ENCODE data around the gene SYNE1. TPM values are rescaled to one million over a fixed set of nuclear protein-coding genes. Genes with fewer than 3 reads are reported as not detected.
"Not testable (repeated sequence)": the region's sequence is repeated elsewhere in the genome, so short reads cannot be mapped to it uniquely, and the experiment has no call there.

The SYNE1 gene
- total RNA-seq, 1 experiment from 2014 or later, result 10.8 TPM

GRCh38 chr6:152435816-152436215 is 201.3 kb downstream of the SYNE1 start:
- no peaks in the 10 kb centered on the region for H3K9me3 ChIP-seq
- no peaks in the 10 kb centered on the region for H3K27me3 ChIP-seq
- no peaks in the 10 kb centered on the region for H3K36me3 ChIP-seq
- DNase-seq, result no peak
- H3K4me3 ChIP-seq, result no peak overlapping the region

GRCh38 chr6:152432758-152433157 is 204.4 kb downstream of the SYNE1 start:
- Histone ChIP-seq H3K9me3 (no peaks in the 10 kb centered on the region), H3K4me3 (no peak overlapping the region), H3K36me3 (no peaks in the 10 kb centered on the region), H3K27me3 (no peaks in the 10 kb centered on the region)
- no peak for DNase-seq

- Histone ChIP-seq H3K36me3 (no peaks in the 10 kb centered on the region), H3K9me3 (no peaks in the 10 kb centered on the region), H3K4me3 (no peak overlapping the region), H3K27me3 (no peaks in the 10 kb centered on the region)
- peak; percentile 24 for DNase-seq
Measured at GRCh38 chr6:152428126-152428525, 209.0 kb downstream of the SYNE1 start.

- no peak overlapping the region for H3K4me3 ChIP-seq
- H3K27me3 ChIP-seq, result no peaks in the 10 kb centered on the region
- no peaks in the 10 kb centered on the region for H3K36me3 ChIP-seq
- no peaks in the 10 kb centered on the region for H3K9me3 ChIP-seq
- no peak for DNase-seq
Measured at GRCh38 chr6:152426276-152426675, 210.9 kb downstream of the SYNE1 start.

- H3K4me3 ChIP-seq, result no peak overlapping the region
- H3K27me3 ChIP-seq, result no peaks in the 10 kb centered on the region
- no peak for DNase-seq
- no peaks in the 10 kb centered on the region for H3K9me3 ChIP-seq
- H3K36me3 ChIP-seq, result no peaks in the 10 kb centered on the region
Measured at GRCh38 chr6:152423216-152424103, 213.7 kb downstream of the SYNE1 start.

GRCh38 chr6:152421496-152421895 is 215.7 kb downstream of the SYNE1 start:
- not testable (repeated sequence) for H3K27me3 ChIP-seq, H3K36me3 ChIP-seq, H3K4me3 ChIP-seq, DNase-seq, H3K9me3 ChIP-seq

GRCh38 chr6:152420696-152421095 is 216.5 kb downstream of the SYNE1 start:
- Histone ChIP-seq H3K4me3 (no peak overlapping the region), H3K27me3 (no peaks in the 10 kb centered on the region), H3K9me3 (no peaks in the 10 kb centered on the region), H3K36me3 (no peaks in the 10 kb centered on the region)
- DNase-seq, result no peak

GRCh38 chr6:152418551-152418950 is 218.6 kb downstream of the SYNE1 start:
- no peaks in the 10 kb centered on the region for H3K9me3 ChIP-seq

GRCh38 chr6:152416652-152417051 is 220.5 kb downstream of the SYNE1 start:
- Histone ChIP-seq H3K27me3 (no peaks in the 10 kb centered on the region), H3K4me3 (no peak overlapping the region), H3K9me3 (no peaks in the 10 kb centered on the region), H3K36me3 (no peaks in the 10 kb centered on the region)
- DNase-seq, result no peak

More at GRCh38 chr6:152418551-152418950, 218.6 kb downstream of the SYNE1 start:
- H3K27me3 ChIP-seq, result no peaks in the 10 kb centered on the region
- no peaks in the 10 kb centered on the region for H3K36me3 ChIP-seq
- no peak for DNase-seq
- H3K4me3 ChIP-seq, result no peak overlapping the region

GRCh38 chr6:152404936-152405595 is 232.1 kb downstream of the SYNE1 start:
- Histone ChIP-seq H3K4me3 (no peak overlapping the region), H3K27me3 (no peaks in the 10 kb centered on the region), H3K36me3 (no peaks in the 10 kb centered on the region), H3K9me3 (no peaks in the 10 kb centered on the region)
- no peak for DNase-seq

GRCh38 chr6:152404086-152404857 is 232.9 kb downstream of the SYNE1 start:
- Histone ChIP-seq H3K27me3 (no peaks in the 10 kb centered on the region), H3K36me3 (no peaks in the 10 kb centered on the region), H3K9me3 (no peaks in the 10 kb centered on the region), H3K4me3 (no peak overlapping the region)
- DNase-seq, result no peak

- H3K9me3 ChIP-seq, result no peaks in the 10 kb centered on the region
- H3K27me3 ChIP-seq, result no peaks in the 10 kb centered on the region
- no peak for DNase-seq
- H3K4me3 ChIP-seq, result no peak overlapping the region
- no peaks in the 10 kb centered on the region for H3K36me3 ChIP-seq
Measured at GRCh38 chr6:152402791-152403190, 234.4 kb downstream of the SYNE1 start.

GRCh38 chr6:152401978-152402377 is 235.2 kb downstream of the SYNE1 start:
- Histone ChIP-seq H3K9me3 (no peaks in the 10 kb centered on the region), H3K27me3 (no peaks in the 10 kb centered on the region), H3K36me3 (no peaks in the 10 kb centered on the region), H3K4me3 (no peak overlapping the region)
- peak; percentile 85 for DNase-seq

GRCh38 chr6:152399399-152399798 is 237.8 kb downstream of the SYNE1 start:
- H3K27me3 ChIP-seq, result no peaks in the 10 kb centered on the region
- DNase-seq, result no peak
- H3K9me3 ChIP-seq, result no peaks in the 10 kb centered on the region
- H3K36me3 ChIP-seq, result no peaks in the 10 kb centered on the region
- no peak overlapping the region for H3K4me3 ChIP-seq

GRCh38 chr6:152398993-152399392 is 238.2 kb downstream of the SYNE1 start:
- no peaks in the 10 kb centered on the region for H3K36me3 ChIP-seq

GRCh38 chr6:152398316-152398715 is 238.8 kb downstream of the SYNE1 start:
- H3K36me3 ChIP-seq, result no peaks in the 10 kb centered on the region
- H3K27me3 ChIP-seq, result no peaks in the 10 kb centered on the region
- H3K4me3 ChIP-seq, result no peak overlapping the region
- no peaks in the 10 kb centered on the region for H3K9me3 ChIP-seq
- no peak for DNase-seq

More at GRCh38 chr6:152398993-152399392, 238.2 kb downstream of the SYNE1 start:
- Histone ChIP-seq H3K4me3 (no peak overlapping the region), H3K27me3 (no peaks in the 10 kb centered on the region), H3K9me3 (no peaks in the 10 kb centered on the region)
- no peak for DNase-seq

GRCh38 chr6:152394303-152394702 is 242.9 kb downstream of the SYNE1 start:
- H3K9me3 ChIP-seq, result no peaks in the 10 kb centered on the region
- no peaks in the 10 kb centered on the region for H3K27me3 ChIP-seq
- H3K36me3 ChIP-seq, result no peaks in the 10 kb centered on the region
- no peak overlapping the region for H3K4me3 ChIP-seq
- no peak for DNase-seq

Measured in MG63 (cell line).